A549 (cell line): ENCODE measurements around the gene MTERF1.
"Not testable (repeated sequence)": the region's sequence is repeated elsewhere in the genome, so short reads cannot be mapped to it uniquely, and the experiment has no call there.

Experiments
- CBX2 ChIP-seq: fragments of 200-600 bp; sonication (generic); IDR thresholded peaks from 2 replicates; pipeline ENCODE4 v1.6.1; 2016; ENCODE audit warnings: low read depth, mild to moderate bottlenecking, borderline replicate concordance
- CTCF ChIP-seq: fragments of >200 bp; sonication (Bioruptor Twin); formaldehyde crosslinking; IDR thresholded peaks from 3 replicates; pipeline ENCODE4 v1.5.1; 2016
- E2F6 ChIP-seq: IDR thresholded peaks from 2 replicates; pipeline ENCODE4 v1.6.1; 2012; ENCODE audit warnings: low read depth, borderline replicate concordance
- HOXA7 ChIP-seq: fragments of 250-450 bp; sonication (Bioruptor Pico); IDR thresholded peaks from 2 replicates; pipeline ENCODE4 v1.5.0; 2020; ENCODE audit warnings: mild to moderate bottlenecking, moderate library complexity
- KDM1A ChIP-seq: fragments of 200-600 bp; sonication (generic); IDR thresholded peaks from 2 replicates; pipeline ENCODE4 v1.6.1; 2016; ENCODE audit warnings: low read depth, mild to moderate bottlenecking
- MAX ChIP-seq: IDR thresholded peaks from 2 replicates; pipeline ENCODE4 v1.6.1; 2012
- MYC ChIP-seq: IDR thresholded peaks from 2 replicates; pipeline ENCODE4 v1.6.1; 2012; ENCODE audit warnings: mild to moderate bottlenecking, inconsistent platforms, low read length, improper control_type of control experiment, borderline replicate concordance
- NFE2L2 ChIP-seq: fragments of 150-350 bp; conservative IDR thresholded peaks from 2 replicates; pipeline ENCODE4 v1.6.1; 2014; ENCODE audit warnings: low read length
- NR3C1 ChIP-seq: fragments of >200 bp; sonication (Bioruptor Twin); formaldehyde crosslinking; IDR thresholded peaks from 3 replicates; pipeline ENCODE4 v1.6.1; 2017
- POLR2A ChIP-seq: IDR thresholded peaks from 2 replicates; pipeline ENCODE4 v1.6.1; 2012; ENCODE audit warnings: mild to moderate bottlenecking, low read length
- SREBF2 ChIP-seq: fragments of 450-650 bp; IDR thresholded peaks from 2 replicates; pipeline ENCODE4 v1.6.1; 2014; ENCODE audit warnings: mild to moderate bottlenecking, moderate library complexity
- USF2 ChIP-seq: fragments of 450-650 bp; IDR thresholded peaks from 2 replicates; pipeline ENCODE4 v1.6.1; 2014; ENCODE audit warnings: antibody characterized with exemption
- ZC3H11A ChIP-seq: fragments of 450-650 bp; IDR thresholded peaks from 2 replicates; pipeline ENCODE4 v1.6.1; 2014; ENCODE audit warnings: antibody characterized with exemption, mild to moderate bottlenecking

- TF ChIP-seq CTCF, CBX2, KDM1A, MYC, HOXA7, MAX, E2F6, POLR2A, SREBF2, NR3C1, USF2, NFE2L2, ZC3H11A: not testable (repeated sequence)
These were observed 7.1 kb upstream of the MTERF1 start for GRCh38 chr7:91887336-91888213.
